Cardiac muscle cell (in vitro differentiated cells and primary cell): ENCODE data around the gene DCLK3. TPM values are rescaled to one million over a fixed set of nuclear protein-coding genes. Genes with fewer than 3 reads are reported as not detected.

Source experiments
- DNase-seq, 2 donors: peaks; one replicate each; pipeline versions ENCODE4 v3.0.0 to v3.0.0-alpha.2; 2010 to 2017; ENCODE audit warnings: low read depth in 1 of 2, low spot score in 1 of 2
- H3K27ac ChIP-seq: fragments of 200-600 bp; sonication (generic); 2 replicates; pipeline ENCODE4 v1.5.1; 2016
- H3K27me3 ChIP-seq: fragments of 200-600 bp; sonication (generic); 2 replicates; pipeline ENCODE4 v1.6.0; 2016; ENCODE audit warnings: control low read depth
- H3K36me3 ChIP-seq: fragments of 200-600 bp; sonication (generic); 2 replicates; pipeline ENCODE4 v1.5.1; 2016; ENCODE audit warnings: control low read depth
- H3K4me1 ChIP-seq: fragments of 200-600 bp; sonication (generic); 2 replicates; pipeline ENCODE4 v1.8.1; 2017; ENCODE audit warnings: low read depth, mild to moderate bottlenecking, mixed run types
- H3K4me3 ChIP-seq: fragments of 200-600 bp; sonication (generic); 2 replicates; pipeline ENCODE4 v1.5.1; 2016; ENCODE audit warnings: mild to moderate bottlenecking
- H3K9me3 ChIP-seq: fragments of 200-600 bp; sonication (generic); 2 replicates; pipeline ENCODE4 v1.5.1; 2017; ENCODE audit warnings: low read depth, mild to moderate bottlenecking, control low read depth
- CTCF ChIP-seq: IDR thresholded peaks from 2 replicates; pipeline ENCODE4 v1.5.1; 2012; ENCODE audit warnings: low read depth, mild to moderate bottlenecking, low read length
- polyA plus RNA-seq: library from polyadenylated mRNA; unstranded; fragments of >200 nt; fragmentation: Nextera tagmentation; extraction: Ambion mirVana; gene quantifications from 2 replicates; pipeline ENCODE4 v1.2.1, GENCODE V29; 2016
- total RNA-seq: library from RNA; depleted of rRNA; stranded (reverse); fragments of >200 nt; gene quantifications from 2 replicates; pipeline ENCODE4 v1.2.3, GENCODE V29; 2016

DCLK3 gene
- total and polyA plus RNA-seq, 2 experiments from 2014 or later = 0.15 to 0.62 TPM

GRCh38 chr3:36695769-36696137 lies 68.6 kb downstream of the DCLK3 start:
- Histone ChIP-seq H3K36me3 (no peaks in the 10 kb centered on the region), H3K4me3 (no peak overlapping the region), H3K4me1 (no peaks in the 10 kb centered on the region), H3K27me3 (no peaks in the 10 kb centered on the region), H3K27ac (no peak overlapping the region), H3K9me3 (no peaks in the 10 kb centered on the region)
- no peak for TF ChIP-seq CTCF
- DNase-seq = peak in 1 of 2 donors; percentile 30

- peak in 1 of 2 donors; percentile 11 for DNase-seq
- Histone ChIP-seq H3K9me3 (no peaks in the 10 kb centered on the region), H3K4me1 (no peaks in the 10 kb centered on the region), H3K4me3 (no peak overlapping the region), H3K36me3 (no peaks in the 10 kb centered on the region), H3K27ac (no peak overlapping the region), H3K27me3 (no peaks in the 10 kb centered on the region)
- no peak for TF ChIP-seq CTCF
These were observed 69.1 kb downstream of the DCLK3 start for GRCh38 chr3:36695113-36695768.

GRCh38 chr3:36693670-36694069 lies 70.7 kb downstream of the DCLK3 start:
- DNase-seq = no peak
- no peaks in the 10 kb centered on the region for H3K4me1 ChIP-seq
- no peak for TF ChIP-seq CTCF
- H3K27me3 ChIP-seq = no peaks in the 10 kb centered on the region
- no peaks in the 10 kb centered on the region for H3K9me3 ChIP-seq
- H3K4me3 ChIP-seq = no peak overlapping the region
- no peaks in the 10 kb centered on the region for H3K36me3 ChIP-seq
- no peak overlapping the region for H3K27ac ChIP-seq

GRCh38 chr3:36689560-36689959 lies 74.8 kb downstream of the DCLK3 start:
- Histone ChIP-seq H3K4me1 (no peaks in the 10 kb centered on the region), H3K36me3 (no peaks in the 10 kb centered on the region), H3K27me3 (no peaks in the 10 kb centered on the region), H3K9me3 (no peaks in the 10 kb centered on the region), H3K4me3 (no peak overlapping the region), H3K27ac (no peak overlapping the region)
- TF ChIP-seq CTCF = no peak
- no peak for DNase-seq

GRCh38 chr3:36688815-36689214 lies 75.5 kb downstream of the DCLK3 start:
- H3K27ac ChIP-seq = no peak overlapping the region
- no peaks in the 10 kb centered on the region for H3K27me3 ChIP-seq
- no peaks in the 10 kb centered on the region for H3K4me1 ChIP-seq
- H3K9me3 ChIP-seq = no peaks in the 10 kb centered on the region
- no peak for DNase-seq
- no peak overlapping the region for H3K4me3 ChIP-seq
- TF ChIP-seq CTCF = no peak
- H3K36me3 ChIP-seq = no peaks in the 10 kb centered on the region
